Stimulated activated CD8-positive, alpha-beta memory T cell treated with anti-CD3 and anti-CD28 coated beads, Interleukin-7, amount 100 ng/mL, for 48 hours (primary cell): ENCODE results near the gene PDCD1.
"Not testable (repeated sequence)": the region's sequence is repeated elsewhere in the genome, so short reads cannot be mapped to it uniquely, and the experiment has no call there.

ENCODE experiments used
- DNase-seq, 2 donors: peaks; one replicate each; pipeline ENCODE4 v3.0.0-alpha.2; 2020; ENCODE audit warnings: low read depth in 1 of 2; ENCODE audit errors: extremely low read depth in 1 of 2

PDCD1 gene

GRCh38 chr2:241835611-241836010 lies 23.1 kb downstream of the PDCD1 start:
- DNase-seq = no peak

GRCh38 chr2:241834527-241835210 lies 24.0 kb downstream of the PDCD1 start:
- DNase-seq = no peak

GRCh38 chr2:241833756-241834526 lies 24.8 kb downstream of the PDCD1 start:
- DNase-seq = not testable (repeated sequence)

GRCh38 chr2:241833101-241833663 lies 25.5 kb downstream of the PDCD1 start:
- no peak for DNase-seq

- no peak for DNase-seq
These were observed 31.3 kb downstream of the PDCD1 start for GRCh38 chr2:241827394-241827793.

GRCh38 chr2:241823531-241824437 lies 34.9 kb downstream of the PDCD1 start:
- DNase-seq = not testable (repeated sequence)

- DNase-seq = no peak
These were observed 36.5 kb downstream of the PDCD1 start for GRCh38 chr2:241822264-241822623.

- no peak for DNase-seq
These were observed 37.0 kb downstream of the PDCD1 start for GRCh38 chr2:241821460-241822263.

- no peak for DNase-seq
These were observed 37.9 kb downstream of the PDCD1 start for GRCh38 chr2:241820625-241821384.

- not testable (repeated sequence) for DNase-seq
These were observed 38.6 kb downstream of the PDCD1 start for GRCh38 chr2:241819947-241820624.

GRCh38 chr2:241818943-241819270 lies 39.8 kb downstream of the PDCD1 start:
- no peak for DNase-seq

GRCh38 chr2:241818229-241818942 lies 40.3 kb downstream of the PDCD1 start:
- no peak for DNase-seq

GRCh38 chr2:241817821-241818215 lies 40.9 kb downstream of the PDCD1 start:
- not testable (repeated sequence) for DNase-seq

- no peak for DNase-seq
These were observed 41.4 kb downstream of the PDCD1 start for GRCh38 chr2:241817126-241817820.

- no peak for DNase-seq
These were observed 42.1 kb downstream of the PDCD1 start for GRCh38 chr2:241816431-241817121.

- no peak for DNase-seq
These were observed 42.9 kb downstream of the PDCD1 start for GRCh38 chr2:241815477-241816430.
